ENCODE measurements around the gene LRRC45. TPM values are rescaled to one million over a fixed set of nuclear protein-coding genes. Genes with fewer than 3 reads are reported as not detected.

The LRRC45 gene
- total and polyA plus RNA-seq, 12 donors, result 1.2 to 24.5 (median 12.6) TPM

DNA sequence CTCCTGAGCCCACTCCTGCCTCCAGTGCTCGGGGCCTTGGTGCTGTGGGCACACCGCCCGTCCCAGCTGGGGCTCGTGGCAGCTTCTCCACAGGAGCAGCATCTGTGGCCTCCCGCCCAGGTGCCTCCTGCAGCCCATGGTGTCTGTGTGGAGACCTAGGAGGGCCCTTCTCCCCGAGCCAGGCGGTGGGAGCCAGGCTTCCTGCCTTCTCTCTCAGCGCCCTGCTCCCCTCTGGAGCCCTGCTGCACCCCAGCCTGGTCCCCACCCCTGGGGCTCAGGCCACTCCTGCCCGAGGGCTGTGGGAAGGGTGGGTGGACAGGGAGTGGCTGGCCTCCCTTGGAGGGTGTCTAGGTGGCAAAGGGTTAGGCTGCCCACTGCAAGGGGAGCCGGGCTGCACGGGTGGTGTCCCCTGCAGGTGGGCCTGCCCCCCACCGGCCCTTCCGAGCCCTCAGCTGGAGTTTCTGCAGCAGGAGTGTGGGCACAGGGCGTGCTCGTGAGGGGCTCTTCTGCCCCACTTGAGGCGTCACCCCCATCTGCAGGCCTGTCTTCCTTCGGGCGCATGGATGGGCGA lies 11.4 kb upstream of the LRRC45 start:
- Histone ChIP-seq H3K4me1 (replicated peaks in 1 of 2) (no peaks in the 10 kb centered on the region), H3K9me3 (replicated peaks in 1 of 3) (no peaks in the 10 kb centered on the region), H3K27me3 (no peaks in the 10 kb centered on the region), H3K4me3 (no peak overlapping the region), H3K27ac (no peak overlapping the region), H3K36me3 (replicated peaks in 1 of 2) (no peaks in the 10 kb centered on the region)
- intact Hi-C loops (cut with DNase I), result no loop called here
- no peak for DNase-seq
- TF ChIP-seq, protein P1, sequence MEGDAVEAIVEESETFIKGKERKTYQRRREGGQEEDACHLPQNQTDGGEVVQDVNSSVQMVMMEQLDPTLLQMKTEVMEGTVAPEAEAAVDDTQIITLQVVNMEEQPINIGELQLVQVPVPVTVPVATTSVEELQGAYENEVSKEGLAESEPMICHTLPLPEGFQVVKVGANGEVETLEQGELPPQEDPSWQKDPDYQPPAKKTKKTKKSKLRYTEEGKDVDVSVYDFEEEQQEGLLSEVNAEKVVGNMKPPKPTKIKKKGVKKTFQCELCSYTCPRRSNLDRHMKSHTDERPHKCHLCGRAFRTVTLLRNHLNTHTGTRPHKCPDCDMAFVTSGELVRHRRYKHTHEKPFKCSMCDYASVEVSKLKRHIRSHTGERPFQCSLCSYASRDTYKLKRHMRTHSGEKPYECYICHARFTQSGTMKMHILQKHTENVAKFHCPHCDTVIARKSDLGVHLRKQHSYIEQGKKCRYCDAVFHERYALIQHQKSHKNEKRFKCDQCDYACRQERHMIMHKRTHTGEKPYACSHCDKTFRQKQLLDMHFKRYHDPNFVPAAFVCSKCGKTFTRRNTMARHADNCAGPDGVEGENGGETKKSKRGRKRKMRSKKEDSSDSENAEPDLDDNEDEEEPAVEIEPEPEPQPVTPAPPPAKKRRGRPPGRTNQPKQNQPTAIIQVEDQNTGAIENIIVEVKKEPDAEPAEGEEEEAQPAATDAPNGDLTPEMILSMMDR (IDR thresholded peaks at IDR 0.05), result no peak
- no peak for TF ChIP-seq POLR2A (IDR thresholded peaks at IDR 0.05)
- WGBS, 4 donors, result 90 to 96% (median 94%) methylated on average over 11 to 19 of the region's 19 CpGs

DNA sequence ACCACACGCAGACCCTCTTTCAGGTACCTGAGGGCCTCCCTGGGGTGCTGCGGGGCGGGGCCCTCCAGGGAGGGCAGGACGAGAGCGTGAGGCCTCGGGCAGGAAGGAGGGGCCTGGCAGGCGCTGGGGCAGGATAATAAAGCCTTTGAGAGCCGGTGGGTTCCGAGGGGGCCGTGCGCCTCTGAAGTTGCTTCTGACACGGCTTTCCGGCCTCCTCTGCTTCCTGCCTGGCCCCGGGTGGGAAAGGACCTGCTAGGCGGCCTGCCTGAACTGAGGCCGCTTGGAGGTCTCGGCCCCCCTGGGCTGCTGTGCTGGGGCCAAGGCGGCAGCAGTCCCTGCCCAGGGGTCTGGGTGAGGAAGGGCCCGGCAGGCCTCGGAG lies 10.9 kb upstream of the LRRC45 start:
- peak overlapping the region in 1 of 5 donors; percentile 59 for H3K27ac ChIP-seq
- H3K27me3 ChIP-seq, result no peaks in the 10 kb centered on the region
- intact Hi-C loops (cut with DNase I), result no loop called here
- H3K4me1 ChIP-seq (replicated peaks in 1 of 2), result no peaks in the 10 kb centered on the region
- no peaks in the 10 kb centered on the region for H3K36me3 ChIP-seq (replicated peaks in 1 of 2)
- TF ChIP-seq POLR2A (IDR thresholded peaks at IDR 0.05), result no peak
- TF ChIP-seq, protein P1 (IDR thresholded peaks at IDR 0.05), result no peak
- DNase-seq, result no peak
- WGBS, 4 donors, result 79 to 92% (median 84%) methylated on average over 6 to 20 of the region's 20 CpGs
- no peaks in the 10 kb centered on the region for H3K9me3 ChIP-seq (replicated peaks in 1 of 3)
- no peak overlapping the region for H3K4me3 ChIP-seq

DNA sequence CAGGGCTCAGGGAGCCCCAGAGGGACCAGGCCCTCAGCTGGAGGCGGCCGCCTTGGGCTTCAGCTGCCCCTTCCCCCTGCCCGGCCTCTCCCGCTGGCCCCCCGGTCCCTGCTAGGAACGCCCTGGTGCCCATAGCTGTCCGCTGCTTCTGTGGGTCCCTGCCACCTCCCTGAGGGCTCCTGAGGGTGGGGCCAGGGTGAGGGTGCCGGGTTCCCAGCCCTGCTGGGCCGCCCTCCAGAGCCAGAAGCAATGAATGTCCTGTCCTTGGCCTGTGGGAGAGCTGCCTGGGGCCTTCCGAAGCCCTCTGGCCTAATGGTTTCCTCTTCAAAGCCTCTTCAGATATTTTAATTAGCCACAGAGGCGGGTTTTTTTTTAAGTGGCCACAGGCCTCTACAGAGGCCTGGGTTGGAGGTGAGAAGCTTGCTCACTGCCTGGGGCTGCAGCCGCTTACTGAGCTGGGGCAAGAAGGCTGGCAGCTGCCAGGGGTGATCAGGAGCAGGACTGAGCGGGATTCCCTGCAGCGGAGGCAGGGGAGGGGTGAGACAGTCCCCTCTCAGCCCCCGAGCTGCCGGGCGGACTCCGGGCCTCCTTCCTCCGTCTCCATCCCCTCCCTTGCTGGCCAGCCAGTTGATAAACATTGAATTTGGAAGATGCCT lies 10.3 kb upstream of the LRRC45 start:
- no peaks in the 10 kb centered on the region for H3K9me3 ChIP-seq (replicated peaks in 1 of 3)
- no peak overlapping the region for H3K4me3 ChIP-seq
- TF ChIP-seq, protein P1 (IDR thresholded peaks at IDR 0.05), result no peak
- no peak for TF ChIP-seq POLR2A (IDR thresholded peaks at IDR 0.05)
- intact Hi-C loops (cut with DNase I), result no loop called here
- H3K27ac ChIP-seq, result peak overlapping the region in 1 of 5 donors; percentile 59
- no peaks in the 10 kb centered on the region for H3K4me1 ChIP-seq (replicated peaks in 1 of 2)
- DNase-seq, result peak in 1 of 7 donors; percentile 43
- no peaks in the 10 kb centered on the region for H3K27me3 ChIP-seq
- 73 to 89% (median 84%) methylated on average over 3 to 19 of the region's 19 CpGs for WGBS, 4 donors
- no peaks in the 10 kb centered on the region for H3K36me3 ChIP-seq (replicated peaks in 1 of 2)

DNA sequence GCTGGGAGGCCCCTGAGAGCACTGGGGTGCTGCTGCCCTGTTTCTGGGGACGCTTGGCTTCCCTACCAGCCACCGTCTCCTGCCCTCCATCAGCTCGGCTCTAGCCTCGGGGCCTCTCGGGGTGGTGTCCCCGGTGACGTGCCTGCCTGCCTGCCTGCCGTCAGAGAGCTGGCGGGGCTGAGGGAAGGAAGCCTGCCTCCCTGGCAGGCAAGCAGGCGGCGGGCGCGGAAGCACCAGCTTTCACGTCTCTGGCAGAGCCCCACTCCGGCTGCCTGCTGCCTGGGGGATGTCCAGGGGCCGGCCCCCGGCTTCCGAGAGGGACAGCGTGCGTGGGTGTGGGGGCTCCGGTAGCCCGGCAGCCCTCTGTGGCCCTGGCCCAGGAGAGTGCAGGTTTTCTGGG lies 9.8 kb upstream of the LRRC45 start:
- intact Hi-C loops (cut with DNase I), result no loop called here
- Histone ChIP-seq H3K4me1 (replicated peaks in 1 of 2) (no peaks in the 10 kb centered on the region), H3K27ac (peak overlapping the region in 1 of 5 donors; percentile 59), H3K4me3 (no peak overlapping the region), H3K9me3 (replicated peaks in 1 of 3) (no peaks in the 10 kb centered on the region), H3K36me3 (replicated peaks in 1 of 2) (no peaks in the 10 kb centered on the region), H3K27me3 (no peaks in the 10 kb centered on the region)
- TF ChIP-seq, protein P1 (IDR thresholded peaks at IDR 0.05), result no peak
- WGBS, 4 donors, result 60 to 72% (median 68%) methylated on average over 1 to 22 of the region's 22 CpGs; no CpG with 5 or more reads in 1 of the 4 donors
- DNase-seq, result peak in 3 of 7 donors; percentile 54 to 85 (median 56)

Data from adrenal gland (tissue), 12 donors.